ENCODE data around the gene SLMAP.
"Not testable (repeated sequence)": the region's sequence is repeated elsewhere in the genome, so short reads cannot be mapped to it uniquely, and the experiment has no call there.

SLMAP gene

DNA sequence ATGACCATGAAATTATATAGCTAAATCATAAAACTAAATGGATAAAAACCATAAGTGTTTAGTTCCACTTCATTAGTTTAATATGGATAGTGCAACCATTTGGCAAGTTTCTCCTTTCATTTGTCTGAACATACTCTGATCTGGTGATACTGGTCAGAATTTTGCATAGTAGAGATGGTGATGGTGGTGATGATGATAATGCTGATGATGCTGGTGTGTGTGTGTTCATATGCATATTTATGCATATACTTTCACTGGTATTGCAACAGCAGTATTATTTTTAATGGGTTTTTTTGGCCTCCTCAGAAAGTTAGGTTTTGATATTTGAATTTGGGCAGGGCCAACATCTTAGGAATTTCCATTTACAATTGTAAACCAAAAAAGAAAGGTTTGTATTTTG is 76.4 kb downstream of the SLMAP start:
- no peak for DNase-seq

DNA sequence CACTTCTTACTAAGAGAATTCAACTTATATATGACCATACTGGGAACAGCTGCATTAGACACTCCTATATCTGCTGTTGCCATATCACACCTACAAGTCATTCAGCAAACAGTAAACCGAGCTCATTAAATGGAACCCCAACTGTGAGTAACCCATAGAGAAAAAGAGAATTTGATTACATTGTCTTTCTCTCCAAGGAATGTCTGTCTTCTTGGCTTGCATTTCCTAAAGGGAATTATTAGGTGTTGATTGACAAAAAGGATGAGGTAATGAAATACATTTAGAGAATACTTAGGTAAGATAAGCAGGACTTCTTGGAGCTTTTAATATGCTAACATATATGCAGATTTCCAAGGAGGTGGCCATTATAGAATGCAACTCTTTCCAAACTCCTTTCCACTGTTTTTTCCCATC is 76.8 kb downstream of the SLMAP start:
- DNase-seq = no peak

DNA sequence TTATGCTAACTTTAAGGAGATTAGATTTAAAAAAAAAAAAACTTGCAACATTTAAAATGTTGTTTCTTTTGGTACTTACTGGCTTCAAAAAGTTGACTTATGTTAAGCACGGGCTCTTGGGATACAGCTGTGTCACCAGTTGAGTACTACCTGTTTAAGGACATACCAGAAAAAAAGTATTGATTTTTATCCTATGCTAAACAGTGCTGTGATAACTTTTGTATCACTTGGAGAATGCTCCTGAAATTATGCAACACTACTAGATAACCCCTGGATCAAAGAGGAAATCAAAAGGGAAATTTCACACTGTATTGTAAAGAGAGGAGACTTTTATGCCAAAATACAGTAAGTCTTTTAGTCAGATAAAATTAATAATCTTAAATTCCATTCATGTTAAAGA is 77.7 kb downstream of the SLMAP start:
- DNase-seq = no peak

DNA sequence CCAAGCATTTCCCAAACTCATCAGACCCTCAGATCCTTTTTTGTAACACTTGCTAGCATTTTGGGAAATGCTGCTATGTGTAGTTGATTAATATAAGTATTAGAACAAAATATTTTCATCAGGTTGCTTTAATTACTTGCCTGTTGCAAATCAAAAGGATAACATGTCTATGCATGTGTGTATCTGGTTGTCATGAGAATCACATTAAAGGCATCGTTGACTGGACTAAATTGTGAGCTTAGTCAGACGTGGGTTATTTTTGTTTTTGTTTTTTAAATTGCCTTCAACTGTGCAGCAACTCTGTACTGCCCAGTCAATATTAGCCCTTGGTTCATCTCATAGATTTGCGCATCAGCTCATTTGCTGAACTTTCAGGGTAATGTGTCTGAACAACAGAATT is 81.6 kb downstream of the SLMAP start:
- DNase-seq = no peak

DNA sequence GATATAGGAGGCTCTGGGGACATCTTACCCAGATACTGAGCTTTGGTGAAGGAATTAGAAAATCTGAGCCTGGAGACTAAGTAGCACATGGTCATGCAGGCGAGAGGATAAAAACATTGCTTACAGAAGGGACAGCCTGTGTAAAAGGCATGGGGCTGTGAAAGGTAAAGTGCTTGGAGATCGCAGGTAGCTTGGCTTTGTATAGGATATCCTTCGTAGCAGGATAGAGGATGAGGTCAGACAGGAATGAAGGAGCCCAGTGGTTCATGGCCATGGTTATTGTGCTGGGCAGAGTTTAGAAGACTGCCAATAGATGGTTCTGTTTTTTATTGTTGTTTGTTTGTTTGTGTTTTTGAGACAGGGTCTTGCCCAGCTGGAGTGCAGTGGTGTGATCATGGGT is 82.5 kb downstream of the SLMAP start:
- no peak for DNase-seq

DNA sequence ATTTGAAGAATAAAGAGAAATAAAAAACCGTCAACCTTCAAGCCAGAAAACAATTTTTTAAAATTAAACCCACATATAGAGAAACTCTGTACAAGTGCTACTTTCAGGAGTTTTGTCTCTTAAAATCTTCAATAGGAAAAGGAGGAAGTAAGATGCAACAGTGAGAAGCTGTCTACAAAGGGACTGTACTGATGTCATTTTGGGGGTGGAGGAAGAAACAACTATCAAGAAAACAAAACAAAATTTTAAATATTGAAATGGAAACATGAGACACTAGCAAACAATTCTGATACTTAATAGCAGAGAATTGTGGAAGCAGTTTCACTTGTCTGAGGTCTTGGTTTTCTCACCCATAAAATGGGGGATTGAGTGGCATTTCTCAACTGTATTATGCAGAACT is 84.4 kb downstream of the SLMAP start:
- DNase-seq = no peak

DNA sequence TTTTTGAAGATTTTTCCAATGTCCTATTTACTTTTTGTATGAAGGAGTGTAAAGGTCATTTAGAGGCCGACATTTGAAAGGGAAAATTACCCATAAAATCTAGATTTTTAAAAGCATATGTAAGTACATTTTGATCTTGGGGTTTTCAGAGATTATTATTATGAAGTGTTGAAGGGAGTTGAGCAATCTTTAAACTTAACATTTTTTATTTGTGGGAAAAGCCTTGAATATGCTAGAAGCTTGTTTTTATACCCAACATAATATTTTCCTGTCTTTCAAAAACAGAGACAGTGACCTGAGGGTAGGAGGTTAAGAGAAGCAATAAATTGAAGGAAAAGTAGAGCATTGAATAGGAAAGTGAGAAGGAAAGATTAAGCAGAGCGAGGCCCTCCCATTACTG is 85.7 kb downstream of the SLMAP start:
- no peak for DNase-seq

DNA sequence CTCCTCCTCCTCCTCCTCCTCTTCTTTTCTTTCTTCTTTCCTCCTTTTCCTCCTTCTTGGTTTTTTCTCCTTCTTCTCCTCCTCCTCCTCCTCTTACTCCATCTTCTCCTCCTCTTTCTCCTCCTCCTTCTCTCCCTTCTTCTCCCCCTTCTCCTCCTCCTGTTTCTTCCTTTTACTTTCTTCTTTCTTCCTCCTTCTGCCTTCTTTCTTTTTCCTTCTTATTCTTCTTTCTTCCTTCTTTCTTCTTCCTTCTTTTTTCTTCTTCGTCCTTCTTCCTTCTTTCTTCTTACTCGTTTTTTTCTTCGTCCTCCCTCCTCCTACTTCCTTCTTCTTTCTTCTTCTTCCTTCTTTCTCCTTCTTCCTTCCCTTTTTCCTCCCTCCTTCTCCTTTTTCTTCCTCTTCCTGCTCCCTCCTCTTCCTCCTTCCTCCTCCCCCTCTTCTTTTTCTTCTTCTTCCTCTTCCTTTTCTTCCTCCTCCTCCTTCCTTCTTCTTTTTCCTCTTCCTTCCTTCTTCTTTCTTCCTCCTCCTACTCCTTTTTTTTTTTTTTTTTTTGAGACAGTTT is 92.1 kb downstream of the SLMAP start:
- DNase-seq = no peak

DNA sequence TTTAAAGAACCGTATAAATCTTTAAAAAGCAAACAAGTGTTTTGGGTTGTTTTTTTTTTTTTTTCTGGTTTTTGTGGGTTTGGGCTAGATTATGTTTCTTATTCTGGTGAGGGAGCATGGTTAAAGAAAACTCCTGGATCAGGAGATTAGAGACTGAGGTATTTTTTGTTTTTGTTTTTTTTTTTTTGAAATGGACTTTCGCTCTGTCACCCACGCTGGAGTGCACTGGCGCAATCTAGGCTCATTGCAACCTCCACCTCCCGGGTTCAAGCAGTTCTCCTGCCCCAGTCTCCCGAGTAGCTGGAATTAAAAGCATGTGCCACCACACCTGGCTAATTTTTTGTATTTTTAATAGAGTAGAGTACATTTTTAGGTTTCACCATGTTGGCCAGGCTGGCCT is 95.2 kb downstream of the SLMAP start:
- no peak for DNase-seq

DNA sequence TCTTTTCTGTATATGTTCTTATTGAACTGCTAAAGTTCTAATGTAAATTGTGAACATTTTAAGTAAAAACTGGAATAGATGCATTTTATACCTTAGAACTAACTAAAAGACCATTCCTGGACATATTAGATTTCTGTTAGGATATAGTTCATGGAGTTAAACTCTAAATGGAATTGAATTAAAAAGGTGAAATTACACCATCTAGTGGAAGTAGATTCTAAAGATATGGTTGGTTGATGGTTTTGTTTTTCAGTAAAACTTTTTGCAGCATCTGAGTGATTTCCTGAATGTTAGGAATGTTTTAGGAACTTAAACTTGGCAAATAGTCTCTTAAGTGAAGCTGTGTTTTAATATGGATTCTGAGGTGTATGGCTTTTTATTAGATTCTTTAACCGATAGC is 96.8 kb downstream of the SLMAP start:
- DNase-seq = no peak

DNA sequence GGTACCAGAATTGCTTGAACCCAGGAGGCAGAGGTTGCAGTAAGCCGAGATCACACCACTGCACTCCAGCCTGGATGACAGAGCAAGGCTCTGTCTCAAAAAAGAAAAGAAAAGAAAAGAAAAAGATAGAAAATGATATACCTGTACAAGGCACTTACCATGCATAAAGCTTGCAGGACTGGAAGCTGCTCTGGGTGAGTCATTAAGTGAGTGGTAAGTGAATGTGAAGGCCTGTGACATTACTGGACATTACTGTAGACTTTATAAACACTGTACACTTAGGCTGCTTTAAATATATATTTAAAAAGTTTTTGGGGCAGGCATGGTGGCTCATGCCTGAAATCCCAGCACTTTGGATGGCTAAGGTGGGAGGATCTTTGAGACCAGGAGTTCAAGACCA is 99.2 kb downstream of the SLMAP start:
- no peak for DNase-seq

DNA sequence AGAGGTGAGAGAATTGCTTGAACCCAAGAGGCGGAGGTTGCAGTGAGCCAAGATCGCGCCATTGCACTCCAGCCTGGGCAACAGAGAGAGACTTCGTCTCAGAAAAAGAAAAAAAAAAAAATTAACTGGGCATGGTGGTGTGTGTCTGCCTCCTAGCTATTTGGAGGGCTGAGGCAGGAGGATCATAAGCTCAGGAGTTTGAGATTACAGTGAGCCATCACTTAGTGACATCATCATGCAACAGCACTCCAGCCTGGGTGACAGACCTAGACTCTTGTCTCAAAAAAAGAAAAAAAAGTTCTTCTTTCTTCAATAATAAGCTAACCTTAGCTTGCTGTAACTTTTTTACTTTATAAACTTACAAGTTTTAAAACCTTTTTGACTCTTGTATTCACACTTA is 99.8 kb downstream of the SLMAP start:
- no peak for DNase-seq

DNA sequence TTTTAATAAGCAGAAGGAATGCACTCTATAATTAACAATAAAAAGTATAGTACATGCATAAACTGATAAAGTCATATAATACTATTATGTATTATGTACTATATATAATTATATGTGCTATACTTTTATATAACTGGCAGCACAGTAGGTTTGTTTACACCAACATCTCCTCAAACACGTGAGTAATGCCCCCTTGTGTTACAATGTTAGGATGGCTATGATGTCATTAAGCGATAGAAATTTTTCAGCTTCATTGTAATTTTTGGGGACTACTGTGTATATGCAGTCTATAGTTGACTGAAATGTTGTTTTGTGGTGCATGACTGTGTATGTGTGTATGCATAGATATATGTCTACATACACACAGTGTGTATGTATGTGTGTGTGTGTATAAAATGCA is 100.6 kb downstream of the SLMAP start:
- no peak for DNase-seq

DNA sequence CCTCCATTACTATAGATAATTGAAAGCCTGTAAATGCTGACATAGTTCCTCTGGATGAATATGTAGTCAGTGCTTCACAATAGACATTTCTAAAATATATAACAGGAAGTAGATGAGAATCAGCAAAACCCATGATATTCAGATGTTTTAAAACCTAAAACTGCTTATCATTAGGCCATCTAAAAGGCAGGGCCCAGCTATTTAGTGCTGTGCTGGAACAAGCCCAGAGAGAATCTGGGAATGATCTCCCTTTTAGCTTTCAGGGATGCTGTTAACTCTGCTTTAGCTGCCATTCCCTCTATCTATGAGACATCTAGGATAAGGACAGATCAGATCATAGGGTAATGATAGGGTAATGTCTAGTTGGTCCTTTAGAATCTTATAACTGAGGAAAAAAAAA is 106.8 kb downstream of the SLMAP start:
- DNase-seq = no peak

DNA sequence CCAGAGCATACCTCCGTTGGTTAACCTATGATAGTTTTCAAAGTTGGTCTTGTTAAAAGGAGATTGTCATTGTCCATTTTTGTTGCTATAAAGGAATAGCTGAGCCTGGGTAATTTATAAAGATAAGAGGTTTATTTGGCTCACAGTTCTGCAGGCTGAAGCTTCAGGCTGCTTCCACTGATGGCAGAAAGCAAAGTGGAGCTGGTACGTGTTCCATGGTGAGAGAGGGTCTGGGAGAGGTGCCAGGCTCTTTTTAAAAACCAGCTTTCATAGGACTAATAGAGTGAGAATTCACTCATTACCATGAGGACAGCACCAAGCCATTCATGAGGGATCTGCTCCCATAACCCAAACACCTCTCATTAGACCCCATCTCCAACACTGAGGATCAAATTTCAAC is 107.3 kb downstream of the SLMAP start:
- DNase-seq = no peak

DNA sequence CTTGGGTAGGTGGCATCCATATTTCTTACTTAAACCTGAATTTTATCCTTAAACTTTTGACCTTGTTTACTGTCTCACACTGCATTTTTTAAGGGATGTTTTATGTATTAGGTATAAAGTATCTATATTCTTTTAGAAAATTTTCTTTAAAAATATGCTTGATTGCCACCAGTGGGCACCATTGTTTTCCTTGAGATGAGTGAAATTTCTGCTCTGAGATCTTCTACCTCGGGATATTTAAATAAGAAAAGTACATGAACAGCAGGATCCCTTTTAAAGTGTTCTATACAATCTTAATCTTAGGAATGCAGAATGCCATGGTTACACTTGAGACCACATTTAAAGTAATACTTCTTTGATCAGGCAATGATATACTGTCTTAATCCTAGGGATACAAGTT is 108.7 kb downstream of the SLMAP start:
- no peak for DNase-seq

DNA sequence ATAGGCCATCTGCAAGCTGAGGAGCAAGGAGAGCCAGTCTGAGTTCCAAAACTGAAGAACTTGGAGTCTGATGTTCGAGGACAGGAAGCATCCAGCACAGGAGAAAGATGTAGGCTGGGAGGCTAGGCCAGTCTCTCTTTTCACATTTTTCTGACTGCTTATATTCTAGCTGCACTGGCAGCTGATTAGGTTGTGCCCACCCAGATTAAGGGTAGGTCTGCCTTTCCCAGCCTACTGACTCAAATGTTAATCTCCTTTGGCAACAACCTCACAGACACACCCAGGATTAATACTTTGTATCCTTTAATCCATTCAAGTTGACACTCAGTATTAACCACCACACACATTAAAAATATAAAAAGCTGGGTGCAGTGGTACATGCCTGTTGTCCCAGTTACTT is 113.0 kb downstream of the SLMAP start:
- not testable (repeated sequence) for DNase-seq

DNA sequence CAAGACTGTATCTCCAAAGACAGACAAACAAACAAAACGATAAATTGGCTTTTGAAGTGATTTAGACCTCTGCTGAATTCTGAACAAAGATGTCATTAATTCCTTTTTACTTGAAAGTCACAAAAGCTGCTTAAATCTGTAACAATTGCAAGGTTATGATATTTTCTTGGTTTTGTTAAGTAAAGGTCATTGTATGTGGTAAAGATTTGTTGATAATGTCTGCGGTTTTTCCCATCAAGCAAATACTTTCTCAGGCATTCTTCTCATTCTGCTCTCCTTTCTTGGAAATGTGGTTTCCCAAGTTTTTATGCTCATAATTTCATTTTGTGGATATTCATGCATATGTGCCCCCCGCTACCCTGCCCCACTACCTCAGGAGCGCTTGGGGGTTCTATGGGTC is 116.5 kb downstream of the SLMAP start:
- DNase-seq = no peak

DNA sequence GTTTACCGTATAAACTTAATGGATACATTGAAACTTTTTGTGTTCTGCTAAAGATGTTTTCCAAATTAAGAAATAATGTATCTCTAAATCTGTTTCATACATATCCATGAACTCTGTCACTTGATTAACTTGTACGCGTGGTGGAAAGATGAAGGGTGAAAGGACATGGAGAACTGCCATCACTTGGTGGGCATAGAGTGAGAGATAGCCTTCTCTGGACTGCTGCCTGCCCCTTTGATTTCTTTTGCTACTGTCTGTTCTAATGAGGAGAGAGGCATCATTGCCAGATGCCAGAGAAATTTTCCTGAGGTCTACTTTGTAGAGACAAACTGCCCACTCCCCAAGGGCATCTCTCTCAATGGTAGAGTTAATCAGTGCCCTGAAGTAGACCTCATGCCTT is 120.5 kb downstream of the SLMAP start:
- DNase-seq = no peak

DNA sequence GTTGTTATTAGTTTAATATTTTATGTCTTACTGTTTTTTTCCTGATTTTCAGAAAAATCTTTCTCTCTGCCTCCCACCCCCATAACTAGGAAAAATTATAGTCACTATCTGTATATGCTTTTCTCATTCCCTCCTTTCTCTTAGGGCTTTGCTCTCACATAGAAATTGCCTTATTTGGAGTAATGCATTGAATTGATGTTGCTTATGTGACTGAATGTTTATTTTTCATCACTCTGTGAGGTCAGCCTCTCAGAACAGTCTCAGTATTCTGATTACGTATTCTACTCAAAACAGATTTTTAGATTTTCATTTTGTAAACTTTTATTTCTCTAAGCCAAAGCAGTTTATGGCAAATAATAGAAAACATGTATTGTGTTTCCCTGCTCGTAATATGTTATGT is 121.0 kb downstream of the SLMAP start:
- DNase-seq = no peak

DNA sequence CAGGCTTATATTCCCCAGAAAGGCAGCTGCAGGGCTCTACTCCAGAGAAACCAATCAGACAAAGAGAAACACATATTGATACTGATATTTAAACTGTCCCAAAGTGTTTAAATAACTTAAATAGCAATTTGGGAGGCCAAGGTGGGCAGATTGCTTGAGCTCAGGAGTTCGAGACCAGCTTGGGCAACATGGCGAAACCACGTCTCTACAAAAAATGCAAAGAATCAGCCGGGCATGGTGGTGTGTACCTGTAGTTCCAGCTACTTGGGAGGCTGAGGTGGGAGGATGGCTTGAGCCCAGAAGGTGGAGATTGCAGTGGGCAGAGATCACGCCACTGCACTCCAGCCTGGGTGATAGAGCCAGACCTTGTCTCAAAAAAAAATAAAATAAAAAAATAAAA is 128.3 kb downstream of the SLMAP start:
- not testable (repeated sequence) for DNase-seq

DNA sequence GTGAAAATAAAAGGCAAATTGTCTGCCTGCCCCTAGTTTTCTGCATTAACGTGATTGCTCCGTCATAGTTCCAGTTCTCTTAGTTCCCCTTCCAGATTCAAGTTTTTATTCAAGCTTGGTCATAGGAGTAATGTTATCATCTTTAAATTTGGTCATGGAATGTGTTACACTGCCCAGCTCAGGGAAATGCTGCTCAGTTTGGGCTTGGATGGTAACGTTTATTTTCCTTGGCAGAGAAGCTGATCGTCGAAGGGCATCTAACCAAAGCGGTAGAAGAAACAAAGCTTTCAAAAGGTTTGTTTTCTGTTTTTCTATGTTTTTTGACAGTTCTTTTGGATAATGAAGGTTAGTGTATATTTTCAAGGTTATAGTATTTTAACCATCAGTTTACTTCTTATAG is 133.7 kb downstream of the SLMAP start:
- no peak for DNase-seq

DNA sequence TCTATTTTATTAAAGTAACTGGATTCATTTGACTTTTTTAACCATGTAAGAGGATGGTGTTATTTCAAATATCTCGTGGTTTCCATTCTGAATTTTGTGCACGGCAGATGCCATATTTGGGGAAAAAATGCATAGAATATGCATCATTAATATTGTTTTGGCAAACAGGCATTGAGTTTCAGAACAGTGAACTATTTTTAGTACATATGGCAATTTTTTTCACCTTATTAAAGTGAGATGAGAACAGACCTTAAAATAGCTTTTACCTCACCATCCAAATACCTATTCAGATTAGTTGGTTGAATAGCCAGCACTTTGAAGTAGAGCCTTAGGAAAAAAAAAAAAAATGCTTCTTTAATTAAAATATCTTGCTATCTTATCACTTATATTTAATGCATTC is 134.8 kb downstream of the SLMAP start:
- no peak for DNase-seq

DNA sequence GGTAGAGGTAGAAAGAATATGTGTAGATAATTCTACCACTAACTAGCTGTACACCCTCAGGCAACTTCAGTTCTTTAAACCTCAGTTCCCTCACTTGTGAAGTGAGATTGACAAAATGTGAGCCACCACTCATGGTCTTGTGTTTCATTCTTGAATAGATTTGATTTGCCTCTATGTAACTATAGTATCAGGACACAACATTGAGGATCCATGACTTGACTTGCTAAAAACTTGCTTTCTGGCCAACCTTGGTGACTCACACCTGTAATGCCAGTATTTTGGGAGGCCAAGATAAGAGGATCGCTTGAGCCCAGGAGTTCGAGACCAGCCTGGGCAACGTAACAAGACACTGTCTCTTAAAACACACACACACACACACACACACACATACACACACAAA is 136.3 kb downstream of the SLMAP start:
- DNase-seq = no peak

DNA sequence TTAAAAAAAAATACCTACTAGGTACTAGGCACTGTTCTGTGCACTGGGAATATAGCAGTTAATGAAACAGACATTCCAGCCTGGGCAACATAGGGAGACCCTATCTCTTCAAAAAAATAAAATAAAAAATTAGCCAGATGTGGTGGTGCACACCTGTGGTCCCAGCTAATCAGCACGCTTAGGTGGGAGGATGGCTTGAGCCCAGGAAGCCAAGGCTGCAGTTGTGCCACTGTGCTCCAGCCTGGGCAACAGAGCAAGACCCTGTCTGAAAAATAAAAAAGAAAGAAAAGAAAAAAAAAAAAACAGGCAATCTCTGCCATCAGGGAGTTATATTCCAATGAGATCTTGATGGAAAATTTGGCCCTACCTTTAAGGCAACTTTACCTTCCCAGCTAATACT is 137.0 kb downstream of the SLMAP start:
- no peak for DNase-seq

DNA sequence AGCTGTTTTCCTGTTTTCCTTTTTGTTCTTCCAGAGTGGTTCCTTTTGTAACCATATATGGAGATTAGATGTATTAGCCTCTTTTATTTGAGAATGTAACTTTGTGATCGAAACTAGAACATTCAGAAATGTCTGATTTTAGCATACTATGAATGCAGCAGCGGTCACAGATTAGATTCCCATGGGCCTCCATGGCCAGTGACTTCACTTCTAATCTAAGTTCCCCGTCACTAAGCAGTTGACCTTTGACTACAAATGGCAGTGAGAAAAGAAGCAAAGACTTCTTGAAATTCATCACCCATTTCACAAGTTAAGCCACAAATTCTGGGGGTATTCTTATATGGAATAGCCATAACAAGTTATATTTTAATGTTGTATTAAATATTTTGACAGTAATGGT is 137.6 kb downstream of the SLMAP start:
- no peak for DNase-seq

All from right hindlimb (tissue), 1 donor.